ENCODE results near the gene RELN. TPM values are rescaled to one million over a fixed set of nuclear protein-coding genes. Genes with fewer than 3 reads are reported as not detected.

The RELN gene
- total and polyA plus RNA-seq, 9 of the 15 experiments (the other 6 are each of a cell fraction or from before 2014, with no cell fraction given), result 12.9 to 43.2 (median 18.1) TPM

GRCh38 chr7:103637094-103637493 lies 352.4 kb downstream of the RELN start:
- intact Hi-C loops (cut with micrococcal nuclease), result no loop called here
- Histone ChIP-seq H3K4me1 (replicated peaks in 1 of 2; ENCODE audit: control insufficient read depth in 2 of 2, insufficient read depth in 2 of 2, low read length in 2 of 2) (peaks cover 0 to 3% of the 10 kb centered on the region in 2 experiments; a peak in 2 of 5 replicates), H4K20me1 (replicated peaks; ENCODE audit: control insufficient read depth, insufficient read depth, low read length) (no peaks in the 10 kb centered on the region), H3K27me3 (ENCODE audit: control insufficient read depth in 2 of 2, insufficient read depth in 2 of 2, low read length in 2 of 2) (no peaks in the 10 kb centered on the region), H3K36me3 (ENCODE audit: control insufficient read depth, insufficient read depth, low read length) (peaks cover 5% of the 10 kb centered on the region; the same call in 1 of the 3 replicates), H3K4me3 (no peak overlapping the region), H3K9me1 (ENCODE audit: control insufficient read depth, insufficient read depth, low read length) (no peaks in the 10 kb centered on the region), H3K4me2 (ENCODE audit: insufficient read depth, low read length) (no peak overlapping the region), H2AFZ (ENCODE audit: low read depth, low read length) (no peak overlapping the region), H3K9ac (ENCODE audit: insufficient read depth in 1 of 2, low read depth in 2 of 2, low read length in 2 of 2) (no peak overlapping the region), H3K27ac (ENCODE audit: extremely low read depth, low read depth, low read length) (no peak overlapping the region), H3K79me2 (ENCODE audit: control insufficient read depth, insufficient read depth, low read length) (no peaks in the 10 kb centered on the region), H3K9me3 (replicated peaks; ENCODE audit: control insufficient read depth, insufficient read depth, low read depth, low read length) (no peaks in the 10 kb centered on the region)
- ChIA-PET CTCF (ENCODE audit: low intra/inter-chr PET ratio) (no interaction called here), POLR2A (no interaction called here)
- no peak for DNase-seq (ENCODE audit: extremely low read depth in 1 of 4, low spot score in 3 of 4)
- no peak for ATAC-seq
- in situ Hi-C loops (cut with MboI), result no loop called here
- BruUV-seq (replicated peaks), result no TSS peak
- no peak for TF ChIP-seq TCFL5 (CRISPR knock-in tag; conservative IDR thresholded peaks at IDR 0.05)
- TF ChIP-seq GABPA (tag; conservative IDR thresholded peaks at IDR 0.05; ENCODE audit: low read depth), result no peak
- TF ChIP-seq PHB (CRISPR knock-in tag; IDR thresholded peaks at IDR 0.05), result no peak
- no peak for TF ChIP-seq ZNF143 (CRISPR knock-in tag; IDR thresholded peaks at IDR 0.05)
- no peak for TF ChIP-seq NFIC (IDR thresholded peaks at IDR 0.05)
- TF ChIP-seq GTF2A2 (tag; IDR thresholded peaks at IDR 0.05), result no peak
- no peak for TF ChIP-seq FOXJ2 (tag; IDR thresholded peaks at IDR 0.05)
- no peak for TF ChIP-seq HNRNPK (IDR thresholded peaks at IDR 0.05; ENCODE audit: low read depth, low read length, poor library complexity, severe bottlenecking)
- no peak for TF ChIP-seq SMARCE1 (IDR thresholded peaks at IDR 0.05)
- TF ChIP-seq SMAD1 (IDR thresholded peaks at IDR 0.05; ENCODE audit: low read depth, low read length, partially characterized antibody), result no peak
- no peak for TF ChIP-seq ELF4 (CRISPR knock-in tag; IDR thresholded peaks at IDR 0.05)
- TF ChIP-seq ELK3 (CRISPR knock-in tag; IDR thresholded peaks at IDR 0.05), result no peak
- TF ChIP-seq, protein P1, sequence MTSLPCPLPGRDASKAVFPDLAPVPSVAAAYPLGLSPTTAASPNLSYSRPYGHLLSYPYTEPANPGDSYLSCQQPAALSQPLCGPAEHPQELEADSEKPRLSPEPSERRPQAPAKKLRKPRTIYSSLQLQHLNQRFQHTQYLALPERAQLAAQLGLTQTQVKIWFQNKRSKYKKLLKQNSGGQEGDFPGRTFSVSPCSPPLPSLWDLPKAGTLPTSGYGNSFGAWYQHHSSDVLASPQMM (CRISPR knock-in tag; IDR thresholded peaks at IDR 0.05), result no peak
- TF ChIP-seq POLR2AphosphoS2 (IDR thresholded peaks at IDR 0.05; ENCODE audit: low read length), result no peak
- no peak for TF ChIP-seq BRF1 (IDR thresholded peaks at IDR 0.05; ENCODE audit: borderline replicate concordance, extremely low read depth, insufficient read length)
- TF ChIP-seq POLR2B (IDR thresholded peaks at IDR 0.05; ENCODE audit: low read depth, partially characterized antibody), result no peak
- TF ChIP-seq RBM22 (IDR thresholded peaks at IDR 0.05; ENCODE audit: low read depth, low read length, poor library complexity, severe bottlenecking), result no peak
- no peak for TF ChIP-seq PKNOX1 (IDR thresholded peaks at IDR 0.05)
- no peak for FAIRE-seq
- WGBS (ENCODE audit: insufficient coverage, low coverage, missing lambda C conversion rate), result 29% methylated on average over 1 of the region's 1 CpG
